K562 (cell line): Measurements from ENCODE around the gene GATB. TPM values are rescaled to one million over a fixed set of nuclear protein-coding genes. Genes with fewer than 3 reads are reported as not detected.

ENCODE experiments used
- ATAC-seq: fragments of 200-7000 bp; cut with Tn5 transposase; 3 replicates; pipeline ENCODE4 v1.9.1; 2020; ENCODE audit warnings: moderate library complexity
- BruUV-seq: library from RNA; stranded (reverse); fragments of 400-500 nt; replicated peaks from 2 replicates; lab custom pipeline; 2021; lab: Mats Ljungman, UMichigan
- CTCF ChIA-PET: fragments of 300-600 bp; formaldehyde crosslinking; extraction: SDS; loops from one replicate; lab custom pipeline; 2021; ENCODE audit warnings: low intra/inter-chr PET ratio; lab: Yijun Ruan, JAX
- POLR2A ChIA-PET: fragments of 300-600, 350-650 bp; sonication (Branson Sonifier 250); formaldehyde crosslinking; extraction: SDS; loops from one replicate; lab custom pipeline; 2021; ENCODE audit warnings: antibody characterized with exemption, inconsistent platforms; lab: Yijun Ruan, JAX
- DNase-seq, 4 experiments: peaks; one replicate each; pipeline versions ENCODE4 v3.0.0 to v3.0.0-alpha.2; 2011 to 2018; ENCODE audit warnings: low spot score in 3 of 4, mixed read lengths in 3 of 4; ENCODE audit errors: extremely low read depth in 1 of 4
- FAIRE-seq: peaks from 2 replicates; lab custom pipeline; 2011; peaks lifted over from hg19 to GRCh38; lab: Jason Lieb, UNC
- H2AFZ ChIP-seq: 2 replicates; pipeline ENCODE4 v1.6.0; 2011; ENCODE audit warnings: low read depth, low read length, control low read depth, inconsistent platforms
- H3K27ac ChIP-seq: fragments of 200-600 bp; 3 replicates; pipeline ENCODE4 v1.8.0; 2011; ENCODE audit warnings: low read depth, mild to moderate bottlenecking, control low read depth, inconsistent platforms, low read length, moderate library complexity, mixed read lengths; ENCODE audit errors: extremely low read depth
- H3K27me3 ChIP-seq, 2 experiments: fragments of 300-600 bp in 1 of 2; 2 replicates in 1 of 2; 3 replicates in 1 of 2; pipeline versions ENCODE4 v1.6.0 to v1.8.0; 2011; ENCODE audit warnings: inconsistent platforms in 2 of 2, low read length in 2 of 2, mild to moderate bottlenecking in 1 of 2, mixed read lengths in 1 of 2, moderate library complexity in 1 of 2; ENCODE audit not compliant: control insufficient read depth in 2 of 2, insufficient read depth in 2 of 2
- H3K36me3 ChIP-seq: fragments of 300-600 bp; 3 replicates; pipeline ENCODE4 v1.8.0; 2011; ENCODE audit warnings: mild to moderate bottlenecking, low read length, inconsistent platforms; ENCODE audit not compliant: control insufficient read depth, insufficient read depth
- H3K4me1 ChIP-seq, 2 experiments: fragments of 200-600 bp in 1 of 2; replicated peaks in 1 of 2; 2 replicates in 1 of 2; 3 replicates in 1 of 2; pipeline versions ENCODE4 v1.5.1 to v1.8.0; 2011; ENCODE audit warnings: inconsistent platforms in 2 of 2, low read length in 2 of 2, mild to moderate bottlenecking in 1 of 2, mixed read lengths in 1 of 2, moderate library complexity in 1 of 2; ENCODE audit not compliant: control insufficient read depth in 2 of 2, insufficient read depth in 2 of 2
- H3K4me2 ChIP-seq: 2 replicates; pipeline ENCODE4 v1.6.1; 2011; ENCODE audit warnings: low read length, control low read depth, inconsistent platforms, mixed read lengths; ENCODE audit not compliant: insufficient read depth
- H3K4me3 ChIP-seq: fragments of 200-600 bp; sonication (generic), shearing (Covaris generic); 2 replicates; pipeline ENCODE4 v1.5.1; 2016; ENCODE audit warnings: control low read depth, inconsistent platforms
- H3K79me2 ChIP-seq: fragments of 200-600 bp; 3 replicates; pipeline ENCODE4 v1.8.0; 2011; ENCODE audit warnings: low read length, inconsistent platforms; ENCODE audit not compliant: control insufficient read depth, insufficient read depth
- H3K9ac ChIP-seq, 2 experiments: 2 replicates each; pipeline versions ENCODE4 v1.6.0 to v1.6.1; 2011; ENCODE audit warnings: low read depth in 2 of 2, low read length in 2 of 2, control low read depth in 1 of 2, inconsistent platforms in 1 of 2, mild to moderate bottlenecking in 1 of 2, mixed read lengths in 1 of 2; ENCODE audit not compliant: insufficient read depth in 1 of 2
- H3K9me1 ChIP-seq: one replicate; pipeline ENCODE4 v1.6.0; 2011; ENCODE audit warnings: inconsistent platforms, mild to moderate bottlenecking, low read length, moderate library complexity; ENCODE audit not compliant: control insufficient read depth, insufficient read depth
- H3K9me3 ChIP-seq: replicated peaks from 2 replicates; pipeline ENCODE4 v1.5.1; 2011; ENCODE audit warnings: low read depth, low read length, inconsistent platforms; ENCODE audit not compliant: control insufficient read depth, insufficient read depth
- H4K20me1 ChIP-seq: replicated peaks from 2 replicates; pipeline ENCODE4 v1.6.1; 2011; ENCODE audit warnings: low read length, inconsistent platforms, mixed read lengths; ENCODE audit not compliant: control insufficient read depth, insufficient read depth
- BRF1 ChIP-seq: IDR thresholded peaks from 3 replicates; pipeline ENCODE4 v1.6.1; 2011; ENCODE audit warnings: borderline replicate concordance, mild to moderate bottlenecking; ENCODE audit not compliant: insufficient read length; ENCODE audit errors: extremely low read depth
- CBX3 ChIP-seq, 2 experiments: IDR thresholded peaks; 1 replicate in 1 of 2; 2 replicates in 1 of 2; pipeline ENCODE4 v1.6.1; 2012; ENCODE audit warnings: inconsistent platforms in 2 of 2, low read length in 2 of 2, borderline replicate concordance in 1 of 2, control low read depth in 1 of 2
- CBX5 ChIP-seq: IDR thresholded peaks from 2 replicates; pipeline ENCODE4 v1.6.1; 2014; ENCODE audit warnings: low read depth, borderline replicate concordance
- ELF2 ChIP-seq: fragments of 250-450 bp; sonication (Bioruptor Pico); IDR thresholded peaks from 2 replicates; pipeline ENCODE4 v1.5.0; 2021; ENCODE audit warnings: mild to moderate bottlenecking
- RBFOX2 ChIP-seq: fragments of 200-400 bp; formaldehyde crosslinking; IDR thresholded peaks from 2 replicates; pipeline ENCODE4 v1.6.1; 2017; ENCODE audit warnings: low read depth, mild to moderate bottlenecking, low read length, moderate library complexity
- SOX6 ChIP-seq: fragments of 450-650 bp; IDR thresholded peaks from 2 replicates; pipeline ENCODE4 v1.6.1; 2014; ENCODE audit warnings: mild to moderate bottlenecking
- TRIM28 ChIP-seq: fragments of 450-650 bp; IDR thresholded peaks from 2 replicates; pipeline ENCODE4 v1.6.1; 2017
- ZNF280A ChIP-seq: fragments of 450-650 bp; IDR thresholded peaks from 2 replicates; pipeline ENCODE4 v1.6.1; 2018; ENCODE audit warnings: mild to moderate bottlenecking, low read depth; ENCODE audit not compliant: partially characterized antibody
- ZNF41 ChIP-seq: fragments of 250-450 bp; sonication (Bioruptor Pico); conservative IDR thresholded peaks from 2 replicates; pipeline ENCODE4 v1.4.0; 2020; ENCODE audit warnings: mild to moderate bottlenecking
- in situ Hi-C: fragments of 300-500 bp; cut with MboI; formaldehyde crosslinking; loops from 4 replicates; pipeline ENCODE4 v1.15.0; 2018; ENCODE audit warnings: inconsistent platforms, mixed read lengths
- intact Hi-C: fragments of 100-400 bp; cut with micrococcal nuclease; formaldehyde crosslinking; loops from 2 replicates; pipeline ENCODE4 v1.14.2; 2022
- polyA plus RNA-seq, 8 experiments: library from polyadenylated mRNA; depleted of rRNA in 4 of 8; stranded (reverse) in 5 of 8; unstranded in 3 of 8; fragments of >200 nt; fragmentation: Nextera tagmentation in 2 of 8; fragmentation: Illumina TruSeq in 1 of 8; extraction: Ambion mirVana in 2 of 8; extraction: Trizol in 1 of 8; gene quantifications; 2 replicates each; pipeline versions ENCODE4 v1.2.1 to v1.2.3, GENCODE V29; 2011 to 2014; ENCODE audit warnings: inconsistent platforms in 1 of 8, missing spikeins in 1 of 8
- total RNA-seq, 7 experiments: library from RNA; depleted of rRNA in 6 of 7; stranded (reverse); fragments of >200 nt in 6 of 7; fragmentation: Illumina TruSeq in 2 of 7; extraction: Trizol in 2 of 7; gene quantifications; 2 replicates each; pipeline versions ENCODE4 v1.2.1 to v1.2.3, GENCODE V29; 2011 to 2021; ENCODE audit warnings: low replicate concordance in 1 of 7

The GATB gene
- total and polyA plus RNA-seq, 9 of the 15 experiments (the other 6 are each of a cell fraction or from before 2014, with no cell fraction given): 15.3 to 31.8 (median 26.2) TPM

GRCh38 chr4:151774324-151774723 is 13.5 kb upstream of the GATB start:
- no peak for FAIRE-seq
- Histone ChIP-seq H3K79me2 (no peaks in the 10 kb centered on the region), H3K9me3 (no peaks in the 10 kb centered on the region), H3K9me1 (no peaks in the 10 kb centered on the region), H3K9ac (no peak overlapping the region), H3K4me3 (no peak overlapping the region), H3K4me1 (no peaks in the 10 kb centered on the region), H3K36me3 (no peaks in the 10 kb centered on the region), H3K27me3 (no peaks in the 10 kb centered on the region), H4K20me1 (no peaks in the 10 kb centered on the region), H3K27ac (no peak overlapping the region), H3K4me2 (no peak overlapping the region), H2AFZ (no peak overlapping the region)
- no peak for ATAC-seq
- intact Hi-C loops: no loop called here
- 0 out of 2 replicates have a peak, but pooled peaks have one; percentile 65 for TF ChIP-seq CBX5
- TF ChIP-seq ZNF41 (CRISPR knock-in tag): no peak
- peak in 1 of 2 experiments; percentile 82; a peak in 2 of 3 replicates for TF ChIP-seq CBX3 (IDR thresholded peaks at IDR 0.05; ENCODE audit: borderline replicate concordance in 1 of 2, low read length in 2 of 2)
- peak; percentile 82 for TF ChIP-seq TRIM28
- peak; percentile 38 for TF ChIP-seq ZNF280A
- TF ChIP-seq ELF2 (CRISPR knock-in tag): no peak
- TF ChIP-seq BRF1: no peak
- no peak for TF ChIP-seq SOX6
- TF ChIP-seq RBFOX2: no peak
- no peak for DNase-seq
- ChIA-PET CTCF (no interaction called here), POLR2A (no interaction called here)
- BruUV-seq: no TSS peak
- in situ Hi-C loops: no loop called here
